GM12873 (cell line): ENCODE results near the gene F5.

Experiments used
- CTCF ChIP-seq: IDR thresholded peaks from 2 replicates; pipeline ENCODE4 v1.5.1; 2012; ENCODE audit warnings: low read depth, mild to moderate bottlenecking, moderate library complexity, low read length, control low read depth; ENCODE audit not compliant: insufficient read depth; ENCODE audit errors: missing control alignments

The F5 gene

GRCh38 chr1:169574336-169574735 lies 11.9 kb downstream of the F5 start:
- TF ChIP-seq CTCF: no peak

- TF ChIP-seq CTCF: no peak
These were observed 14.1 kb downstream of the F5 start for GRCh38 chr1:169572187-169572586.

GRCh38 chr1:169571450-169571849 lies 14.8 kb downstream of the F5 start:
- TF ChIP-seq CTCF: no peak

GRCh38 chr1:169570172-169570574 lies 16.1 kb downstream of the F5 start:
- TF ChIP-seq CTCF: no peak

- no peak for TF ChIP-seq CTCF
These were observed 17.8 kb downstream of the F5 start for GRCh38 chr1:169568497-169568896.

GRCh38 chr1:169565335-169566271 lies 20.7 kb downstream of the F5 start:
- TF ChIP-seq CTCF: no peak

GRCh38 chr1:169563650-169564049 lies 22.6 kb downstream of the F5 start:
- no peak for TF ChIP-seq CTCF
